ENCODE results near the gene NNMT. TPM values are rescaled to one million over a fixed set of nuclear protein-coding genes. Genes with fewer than 3 reads are reported as not detected.
A peak's percentile ranks its signal among the peaks of the same experiment; 100 is the strongest.

Gene NNMT
- total RNA-seq, 2 donors from 2014 or later, result 83.7 to 240 TPM

DNA sequence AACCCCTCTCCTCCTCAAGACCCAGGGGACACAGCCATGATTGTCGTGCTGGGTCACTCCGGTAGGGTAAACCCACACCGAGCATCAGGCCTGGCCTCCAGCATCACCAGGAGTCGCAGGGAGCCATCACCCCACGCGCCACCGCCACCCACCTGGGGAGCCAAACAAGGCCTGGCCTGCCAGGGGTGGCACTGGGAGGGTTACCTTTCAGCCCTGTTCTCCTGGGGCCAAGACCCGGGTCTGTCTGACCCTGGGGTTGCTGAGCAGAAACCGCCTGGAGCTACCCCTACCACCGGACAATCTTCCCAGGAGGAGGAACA is 39.3 kb upstream of the NNMT start:
- H3K36me3 ChIP-seq, result peaks cover 25% of the 10 kb centered on the region
- TF ChIP-seq, protein P1, sequence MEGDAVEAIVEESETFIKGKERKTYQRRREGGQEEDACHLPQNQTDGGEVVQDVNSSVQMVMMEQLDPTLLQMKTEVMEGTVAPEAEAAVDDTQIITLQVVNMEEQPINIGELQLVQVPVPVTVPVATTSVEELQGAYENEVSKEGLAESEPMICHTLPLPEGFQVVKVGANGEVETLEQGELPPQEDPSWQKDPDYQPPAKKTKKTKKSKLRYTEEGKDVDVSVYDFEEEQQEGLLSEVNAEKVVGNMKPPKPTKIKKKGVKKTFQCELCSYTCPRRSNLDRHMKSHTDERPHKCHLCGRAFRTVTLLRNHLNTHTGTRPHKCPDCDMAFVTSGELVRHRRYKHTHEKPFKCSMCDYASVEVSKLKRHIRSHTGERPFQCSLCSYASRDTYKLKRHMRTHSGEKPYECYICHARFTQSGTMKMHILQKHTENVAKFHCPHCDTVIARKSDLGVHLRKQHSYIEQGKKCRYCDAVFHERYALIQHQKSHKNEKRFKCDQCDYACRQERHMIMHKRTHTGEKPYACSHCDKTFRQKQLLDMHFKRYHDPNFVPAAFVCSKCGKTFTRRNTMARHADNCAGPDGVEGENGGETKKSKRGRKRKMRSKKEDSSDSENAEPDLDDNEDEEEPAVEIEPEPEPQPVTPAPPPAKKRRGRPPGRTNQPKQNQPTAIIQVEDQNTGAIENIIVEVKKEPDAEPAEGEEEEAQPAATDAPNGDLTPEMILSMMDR (IDR thresholded peaks at IDR 0.05), result no peak
- no peaks in the 10 kb centered on the region for H3K9me3 ChIP-seq
- H3K27me3 ChIP-seq, result no peaks in the 10 kb centered on the region
- no peak overlapping the region for H3K4me3 ChIP-seq
- H3K27ac ChIP-seq, result peak overlapping the region; percentile 88 to 89
- H3K4me1 ChIP-seq, result peaks cover 0 to 61% of the 10 kb centered on the region in 2 donors
- no peak for DNase-seq (ENCODE audit: low spot score)

DNA sequence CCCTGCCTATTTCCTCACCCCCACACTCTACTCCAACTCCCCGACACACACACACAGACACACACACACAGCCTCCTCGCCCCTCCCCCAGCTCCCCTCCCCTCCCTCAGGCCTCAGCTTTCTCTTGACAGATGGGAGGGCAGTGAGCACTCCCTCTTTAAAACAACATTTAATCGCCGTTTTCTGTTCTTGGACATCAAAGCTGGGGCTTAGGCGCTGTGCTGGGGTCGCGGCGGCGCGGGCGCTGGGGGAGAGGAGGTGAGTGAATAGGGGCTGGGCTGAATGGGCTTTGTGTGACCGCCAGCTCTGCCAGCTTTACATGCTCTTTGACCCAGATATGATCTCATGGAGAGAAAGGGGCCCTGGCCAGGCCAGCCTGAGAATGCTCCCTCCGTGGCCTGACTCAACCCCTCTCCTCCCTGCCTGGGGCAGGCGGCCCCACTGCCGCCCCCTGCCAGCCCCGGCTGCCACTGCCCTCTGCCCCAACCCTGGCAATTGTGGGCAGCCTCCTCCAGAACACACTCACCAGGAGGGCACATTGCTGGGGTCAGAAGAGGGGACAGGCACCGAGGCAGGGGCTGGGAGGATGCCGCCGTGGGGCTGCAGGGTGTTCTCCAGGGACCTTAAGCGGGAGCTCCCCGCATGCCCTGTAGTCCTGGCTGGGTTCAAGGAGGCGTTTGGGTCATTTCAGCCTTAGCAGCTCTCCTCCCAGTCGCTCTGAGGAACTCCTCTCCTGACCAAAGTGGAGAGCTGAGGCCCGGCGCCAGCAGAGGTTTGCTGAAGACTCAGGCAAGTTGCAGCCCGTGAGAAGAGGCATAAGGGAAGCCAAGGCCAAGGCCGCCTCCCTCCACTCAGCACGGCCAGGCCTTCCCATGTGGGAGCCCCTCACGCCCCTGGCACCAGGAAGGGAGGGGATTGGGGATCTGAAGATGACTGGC is 38.3 kb upstream of the NNMT start:
- Histone ChIP-seq H3K4me3 (peak overlapping the region; percentile 7 to 19), H3K9me3 (no peaks in the 10 kb centered on the region), H3K27me3 (no peaks in the 10 kb centered on the region), H3K36me3 (peaks cover 16% of the 10 kb centered on the region), H3K27ac (peak overlapping the region; percentile 88 to 89), H3K4me1 (peaks cover 0 to 67% of the 10 kb centered on the region in 2 donors)
- TF ChIP-seq, protein P1 (IDR thresholded peaks at IDR 0.05), result peak in 1 of 2 donors; percentile 53
- DNase-seq (ENCODE audit: low spot score), result peak; percentile 80

DNA sequence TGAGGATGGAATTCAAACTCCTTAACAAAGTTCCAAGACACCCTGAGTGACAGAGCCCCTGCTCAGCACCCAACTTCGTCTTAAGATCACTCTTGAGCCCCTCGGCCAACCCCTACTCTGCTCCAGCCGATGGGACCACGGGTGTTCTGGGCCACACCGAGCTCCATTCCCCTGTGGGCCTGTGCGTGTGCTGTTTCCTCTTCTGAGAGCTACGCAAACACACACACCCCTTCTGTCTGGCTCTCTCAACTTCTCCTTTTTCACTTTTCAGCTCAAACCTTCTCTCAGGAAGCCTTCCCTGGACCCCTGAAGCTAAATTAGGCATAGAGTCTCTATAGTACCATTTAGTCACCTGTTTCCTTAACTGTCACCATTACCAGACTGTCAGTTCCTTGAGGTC is 37.5 kb upstream of the NNMT start:
- Histone ChIP-seq H3K4me3 (peak overlapping the region; percentile 7 to 19), H3K27me3 (no peaks in the 10 kb centered on the region), H3K27ac (peak overlapping the region; percentile 88 to 89), H3K4me1 (peaks cover 0 to 74% of the 10 kb centered on the region in 2 donors), H3K9me3 (no peaks in the 10 kb centered on the region), H3K36me3 (peaks cover 8% of the 10 kb centered on the region)
- TF ChIP-seq, protein P1 (IDR thresholded peaks at IDR 0.05), result no peak
- no peak for DNase-seq (ENCODE audit: low spot score)

DNA sequence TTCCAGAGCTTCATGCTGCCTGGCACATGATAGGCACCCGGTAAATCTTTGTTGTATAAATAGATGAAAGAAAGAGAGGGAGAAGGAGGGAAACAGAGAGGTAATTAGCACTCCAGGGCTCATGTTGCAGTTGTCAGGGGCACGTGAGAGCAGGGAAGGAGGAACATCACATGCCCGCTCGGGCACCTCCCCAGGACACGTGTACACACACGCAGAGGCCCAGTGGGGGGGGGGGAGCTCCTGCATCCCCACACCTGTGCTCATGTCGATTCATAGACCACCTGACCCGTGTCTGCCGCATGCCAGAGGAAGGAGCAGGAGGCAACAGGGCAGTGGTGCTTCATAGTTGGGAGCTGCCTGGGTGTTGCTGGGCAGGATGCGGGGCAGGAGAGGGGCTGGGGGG is 37.1 kb upstream of the NNMT start:
- Histone ChIP-seq H3K4me1 (peaks cover 0 to 74% of the 10 kb centered on the region in 2 donors), H3K36me3 (peaks cover 4% of the 10 kb centered on the region), H3K27ac (peak overlapping the region; percentile 88 to 89), H3K27me3 (no peaks in the 10 kb centered on the region), H3K4me3 (no peak overlapping the region), H3K9me3 (no peaks in the 10 kb centered on the region)
- TF ChIP-seq, protein P1 (IDR thresholded peaks at IDR 0.05), result no peak
- DNase-seq (ENCODE audit: low spot score), result peak; percentile 80

DNA sequence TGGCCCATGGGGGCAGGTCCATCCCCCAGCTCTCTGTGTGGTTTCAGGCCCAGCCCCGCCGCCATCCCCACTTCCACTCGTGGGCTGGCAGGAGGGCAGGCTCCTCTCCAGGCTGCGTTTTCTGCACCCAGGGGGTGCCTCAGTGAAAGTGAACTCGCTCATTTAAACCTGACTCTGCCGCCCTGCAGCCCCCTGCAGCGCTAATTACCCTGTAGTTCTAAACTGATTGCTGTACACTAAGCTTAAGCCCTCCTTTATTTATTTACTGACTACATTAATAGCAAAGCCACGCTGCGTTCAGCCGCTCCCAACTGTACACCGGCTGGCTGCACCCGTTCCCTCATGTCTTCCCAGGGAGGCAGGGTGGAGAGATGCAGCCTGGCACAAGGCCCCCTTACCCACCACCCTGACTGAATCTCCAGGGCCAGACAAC is 36.6 kb upstream of the NNMT start:
- Histone ChIP-seq H3K36me3 (peaks cover 4% of the 10 kb centered on the region), H3K4me1 (peaks cover 0 to 74% of the 10 kb centered on the region in 2 donors), H3K9me3 (no peaks in the 10 kb centered on the region), H3K4me3 (no peak overlapping the region), H3K27ac (peak overlapping the region; percentile 88 to 89), H3K27me3 (no peaks in the 10 kb centered on the region)
- no peak for DNase-seq (ENCODE audit: low spot score)
- TF ChIP-seq, protein P1 (IDR thresholded peaks at IDR 0.05), result no peak

All from right atrium auricular region (tissue), 2 donors.